G401.6 (cell line): ENCODE results near the gene DGKI.

ENCODE experiments used
- FAIRE-seq: peaks from 2 replicates; lab custom pipeline; 2012; peaks lifted over from hg19 to GRCh38; lab: Jason Lieb, UNC

DGKI gene

GRCh38 chr7:137652721-137653120 is 194.1 kb downstream of the DGKI start:
- FAIRE-seq, result no peak

- no peak for FAIRE-seq
Observed at GRCh38 chr7:137647905-137648565, 198.7 kb downstream of the DGKI start.

GRCh38 chr7:137642472-137642871 is 204.3 kb downstream of the DGKI start:
- no peak for FAIRE-seq

GRCh38 chr7:137642031-137642430 is 204.7 kb downstream of the DGKI start:
- FAIRE-seq, result no peak

- no peak for FAIRE-seq
Observed at GRCh38 chr7:137636376-137636775, 210.4 kb downstream of the DGKI start.

GRCh38 chr7:137635874-137636273 is 210.9 kb downstream of the DGKI start:
- no peak for FAIRE-seq

- no peak for FAIRE-seq
Observed at GRCh38 chr7:137635132-137635531, 211.6 kb downstream of the DGKI start.

- no peak for FAIRE-seq
Observed at GRCh38 chr7:137634356-137634755, 212.4 kb downstream of the DGKI start.

GRCh38 chr7:137633133-137633532 is 213.6 kb downstream of the DGKI start:
- FAIRE-seq, result no peak

- no peak for FAIRE-seq
Observed at GRCh38 chr7:137628216-137628615, 218.6 kb downstream of the DGKI start.

- no peak for FAIRE-seq
Observed at GRCh38 chr7:137626469-137627067, 220.2 kb downstream of the DGKI start.

- FAIRE-seq, result no peak
Observed at GRCh38 chr7:137625197-137625596, 221.6 kb downstream of the DGKI start.

- FAIRE-seq, result no peak
Observed at GRCh38 chr7:137619181-137619580, 227.6 kb downstream of the DGKI start.

- FAIRE-seq, result no peak
Observed at GRCh38 chr7:137618748-137619147, 228.0 kb downstream of the DGKI start.

GRCh38 chr7:137613006-137613525 is 233.7 kb downstream of the DGKI start:
- no peak for FAIRE-seq

GRCh38 chr7:137611606-137612005 is 235.2 kb downstream of the DGKI start:
- FAIRE-seq, result no peak

GRCh38 chr7:137609500-137609899 is 237.3 kb downstream of the DGKI start:
- FAIRE-seq, result no peak

GRCh38 chr7:137606061-137606674 is 240.6 kb downstream of the DGKI start:
- FAIRE-seq, result peak; percentile 93

- no peak for FAIRE-seq
Observed at GRCh38 chr7:137603043-137603442, 243.7 kb downstream of the DGKI start.

GRCh38 chr7:137601642-137602041 is 245.1 kb downstream of the DGKI start:
- FAIRE-seq, result no peak

GRCh38 chr7:137597856-137598255 is 248.9 kb downstream of the DGKI start:
- FAIRE-seq, result no peak

- no peak for FAIRE-seq
Observed at GRCh38 chr7:137593115-137593711, 253.6 kb downstream of the DGKI start.

GRCh38 chr7:137592232-137592896 is 254.4 kb downstream of the DGKI start:
- no peak for FAIRE-seq
